GM19240 (cell line): Measurements from ENCODE around the gene RHEX.
"Not testable (repeated sequence)": the region's sequence is repeated elsewhere in the genome, so short reads cannot be mapped to it uniquely, and the experiment has no call there.

Source experiments
- DNase-seq: peaks from one replicate; pipeline ENCODE4 v3.0.0; 2011; ENCODE audit warnings: low spot score; ENCODE audit not compliant: insufficient read length

Gene RHEX

GRCh38 chr1:206030191-206030590, 22.8 kb upstream of the RHEX start:
- DNase-seq: no peak

- DNase-seq: no peak
Measured at GRCh38 chr1:206030714-206031113, 22.3 kb upstream of the RHEX start.

GRCh38 chr1:206032380-206033140, 20.4 kb upstream of the RHEX start:
- DNase-seq: no peak

GRCh38 chr1:206035027-206035426, 17.9 kb upstream of the RHEX start:
- no peak for DNase-seq

- DNase-seq: no peak
Measured at GRCh38 chr1:206036663-206037455, 16.1 kb upstream of the RHEX start.

- no peak for DNase-seq
Measured at GRCh38 chr1:206037581-206037980, 15.4 kb upstream of the RHEX start.

- DNase-seq: no peak
Measured at GRCh38 chr1:206039046-206039973, 13.7 kb upstream of the RHEX start.

GRCh38 chr1:206040328-206040727, 12.6 kb upstream of the RHEX start:
- DNase-seq: no peak

- DNase-seq: no peak
Measured at GRCh38 chr1:206041640-206042039, 11.3 kb upstream of the RHEX start.

GRCh38 chr1:206047271-206047670, 5.7 kb upstream of the RHEX start:
- no peak for DNase-seq

- no peak for DNase-seq
Measured at GRCh38 chr1:206048582-206048981, 4.4 kb upstream of the RHEX start.

- DNase-seq: no peak
Measured at GRCh38 chr1:206049293-206049692, 3.7 kb upstream of the RHEX start.

- no peak for DNase-seq
Measured at GRCh38 chr1:206049919-206050600, 2.9 kb upstream of the RHEX start.

- DNase-seq: no peak
Measured at GRCh38 chr1:206050655-206051235, 2.2 kb upstream of the RHEX start.

- DNase-seq: not testable (repeated sequence)
Measured at GRCh38 chr1:206052231-206052865, 625 bp upstream of the RHEX start.

- not testable (repeated sequence) for DNase-seq
Measured at GRCh38 chr1:206053616-206054015, 643 bp downstream of the RHEX start.

- not testable (repeated sequence) for DNase-seq
Measured at GRCh38 chr1:206055069-206055625, 2.2 kb downstream of the RHEX start.

- not testable (repeated sequence) for DNase-seq
Measured at GRCh38 chr1:206055639-206056323, 2.8 kb downstream of the RHEX start.

- not testable (repeated sequence) for DNase-seq
Measured at GRCh38 chr1:206058289-206058926, 5.4 kb downstream of the RHEX start.
